ENCODE results near the gene TBC1D14.

Gene TBC1D14

DNA sequence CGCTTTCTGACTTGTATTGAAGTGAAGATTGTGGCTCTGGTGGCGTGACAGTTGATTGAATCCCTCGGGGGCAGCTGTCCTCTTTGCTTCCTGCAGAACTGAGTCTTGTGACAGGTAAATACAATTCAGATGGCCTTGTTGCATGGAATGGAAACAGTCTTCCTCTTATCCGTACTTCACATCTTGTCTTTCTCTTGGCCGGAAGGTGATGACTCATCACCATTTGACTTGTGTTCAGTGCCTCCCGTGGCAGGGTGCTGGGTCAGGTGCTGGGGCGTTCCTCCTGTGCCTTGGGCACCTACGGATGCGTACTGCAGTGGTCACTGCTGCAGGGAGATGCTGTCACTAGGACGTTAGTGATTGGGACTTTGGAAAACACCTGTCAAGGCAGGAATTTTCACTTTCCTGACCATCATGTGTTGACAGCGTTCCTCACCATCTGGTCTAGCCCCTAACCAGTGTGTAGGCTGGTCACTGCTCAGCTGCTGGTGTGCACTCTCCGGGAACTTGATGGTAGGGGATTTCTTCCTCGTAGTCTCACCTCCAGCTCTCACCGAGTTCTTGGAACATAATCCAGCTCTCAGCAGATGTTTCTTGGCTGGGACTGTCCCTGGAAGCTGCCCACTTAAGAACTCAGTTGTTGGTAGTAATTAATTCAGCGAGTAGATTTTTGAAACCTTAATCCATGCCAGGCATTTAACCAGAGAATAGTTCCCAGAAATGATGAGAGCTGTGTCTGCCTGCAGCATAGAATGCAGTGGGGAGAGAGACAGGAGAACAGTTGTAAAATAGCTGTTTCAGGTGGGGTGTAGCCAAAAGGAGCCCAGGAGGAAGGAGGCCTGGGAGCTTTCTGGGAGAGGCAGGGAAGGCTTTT, 7.2 kb downstream of the TBC1D14 start:
- no peak overlapping the region for H3K27ac ChIP-seq

DNA sequence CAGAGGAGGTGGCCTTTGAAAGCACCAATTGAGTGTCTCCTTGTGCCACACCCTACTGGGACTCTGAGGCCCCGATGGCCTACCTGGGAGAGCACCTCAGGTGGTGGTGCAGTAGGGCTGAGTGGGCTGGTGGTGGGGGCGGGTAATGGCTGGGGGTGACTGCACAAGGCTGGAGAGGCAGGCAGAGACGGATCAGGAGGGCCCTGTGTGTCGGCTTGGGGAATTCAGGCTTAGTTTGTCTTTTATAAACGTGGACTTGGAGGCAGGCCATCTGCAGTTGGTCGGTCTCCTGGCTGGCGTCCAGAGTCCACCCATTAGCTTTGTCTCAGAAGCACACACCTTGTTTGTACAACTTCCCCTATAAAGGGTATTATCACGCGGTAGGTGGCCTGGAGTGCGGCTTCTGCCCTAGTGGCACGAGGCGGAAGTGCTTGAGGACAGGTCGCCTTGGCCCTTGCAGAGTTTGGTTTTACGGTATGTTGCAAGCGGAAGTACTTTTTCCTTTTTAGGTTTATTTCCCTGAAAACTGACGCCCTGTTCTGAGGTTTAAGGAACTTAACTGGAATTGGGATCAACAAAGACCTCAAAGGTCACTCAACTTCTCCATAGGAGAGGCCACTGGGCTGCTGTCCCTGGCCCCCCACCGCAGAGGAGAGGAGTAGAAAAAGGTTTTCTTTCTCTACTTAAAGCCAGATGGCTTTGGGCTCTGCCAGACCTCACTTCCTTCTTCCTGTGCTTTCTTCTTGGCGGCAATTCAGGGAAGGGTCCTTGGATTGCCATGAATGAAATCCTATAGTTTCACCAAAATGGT, 8.0 kb downstream of the TBC1D14 start:
- TF ChIP-seq, protein P1, sequence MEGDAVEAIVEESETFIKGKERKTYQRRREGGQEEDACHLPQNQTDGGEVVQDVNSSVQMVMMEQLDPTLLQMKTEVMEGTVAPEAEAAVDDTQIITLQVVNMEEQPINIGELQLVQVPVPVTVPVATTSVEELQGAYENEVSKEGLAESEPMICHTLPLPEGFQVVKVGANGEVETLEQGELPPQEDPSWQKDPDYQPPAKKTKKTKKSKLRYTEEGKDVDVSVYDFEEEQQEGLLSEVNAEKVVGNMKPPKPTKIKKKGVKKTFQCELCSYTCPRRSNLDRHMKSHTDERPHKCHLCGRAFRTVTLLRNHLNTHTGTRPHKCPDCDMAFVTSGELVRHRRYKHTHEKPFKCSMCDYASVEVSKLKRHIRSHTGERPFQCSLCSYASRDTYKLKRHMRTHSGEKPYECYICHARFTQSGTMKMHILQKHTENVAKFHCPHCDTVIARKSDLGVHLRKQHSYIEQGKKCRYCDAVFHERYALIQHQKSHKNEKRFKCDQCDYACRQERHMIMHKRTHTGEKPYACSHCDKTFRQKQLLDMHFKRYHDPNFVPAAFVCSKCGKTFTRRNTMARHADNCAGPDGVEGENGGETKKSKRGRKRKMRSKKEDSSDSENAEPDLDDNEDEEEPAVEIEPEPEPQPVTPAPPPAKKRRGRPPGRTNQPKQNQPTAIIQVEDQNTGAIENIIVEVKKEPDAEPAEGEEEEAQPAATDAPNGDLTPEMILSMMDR (IDR thresholded peaks at IDR 0.05), result peak; percentile 61
- no peak for TF ChIP-seq ZFX (IDR thresholded peaks at IDR 0.05; ENCODE audit: borderline replicate concordance)
- no peak overlapping the region for H3K27ac ChIP-seq

More for the DNA sequence above, 7.2 kb downstream of the TBC1D14 start:
- TF ChIP-seq, protein P1 (IDR thresholded peaks at IDR 0.05), result no peak
- TF ChIP-seq ZFX (IDR thresholded peaks at IDR 0.05; ENCODE audit: borderline replicate concordance), result no peak

DNA sequence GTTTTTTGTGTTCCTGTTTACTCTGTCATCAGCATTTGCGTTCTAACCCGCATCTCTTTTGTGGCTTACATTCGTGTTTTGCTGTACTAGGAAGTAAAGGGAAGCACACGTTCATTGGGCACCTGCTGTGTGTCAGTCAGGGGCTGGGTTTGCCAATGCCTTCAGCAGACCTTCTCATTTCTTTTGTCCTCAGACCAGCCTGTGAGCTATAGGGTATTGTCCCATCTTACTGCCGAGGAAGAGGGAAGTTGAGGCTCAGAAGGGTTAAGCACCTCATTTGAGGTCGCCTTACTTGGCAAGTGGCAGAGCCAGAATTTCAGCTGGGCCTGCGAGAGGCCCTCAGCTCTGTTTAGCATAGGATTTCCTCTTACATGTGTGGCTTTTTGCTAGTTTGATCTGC, 8.7 kb downstream of the TBC1D14 start:
- H3K27ac ChIP-seq, result no peak overlapping the region
- no peak for TF ChIP-seq ZFX (IDR thresholded peaks at IDR 0.05; ENCODE audit: borderline replicate concordance)
- TF ChIP-seq, protein P1 (IDR thresholded peaks at IDR 0.05), result no peak

- TF ChIP-seq, protein P1 (IDR thresholded peaks at IDR 0.05), result no peak
- TF ChIP-seq ZFX (IDR thresholded peaks at IDR 0.05; ENCODE audit: borderline replicate concordance), result no peak
- H3K27ac ChIP-seq, result no peak overlapping the region
Measured at GRCh38 chr4:6920171-6920570, 10.5 kb downstream of the TBC1D14 start.

DNA sequence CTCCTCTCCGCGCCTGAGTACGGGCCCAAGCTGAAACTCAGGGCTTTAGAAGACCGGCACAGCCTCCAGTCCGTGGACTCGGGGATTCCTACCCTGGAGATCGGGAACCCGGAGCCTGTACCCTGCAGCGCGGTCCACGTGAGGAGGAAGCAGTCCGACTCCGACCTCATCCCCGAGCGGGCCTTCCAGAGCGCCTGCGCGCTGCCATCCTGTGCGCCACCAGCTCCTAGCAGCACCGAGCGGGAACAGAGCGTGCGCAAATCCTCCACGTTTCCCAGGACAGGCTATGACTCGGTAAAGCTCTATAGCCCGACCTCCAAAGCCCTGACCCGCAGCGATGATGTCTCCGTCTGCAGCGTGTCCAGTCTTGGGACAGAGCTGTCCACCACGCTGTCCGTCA, 13.9 kb downstream of the TBC1D14 start:
- H3K27ac ChIP-seq, result no peak overlapping the region
- no peak for TF ChIP-seq ZFX (IDR thresholded peaks at IDR 0.05; ENCODE audit: borderline replicate concordance)
- TF ChIP-seq, protein P1 (IDR thresholded peaks at IDR 0.05), result no peak

DNA sequence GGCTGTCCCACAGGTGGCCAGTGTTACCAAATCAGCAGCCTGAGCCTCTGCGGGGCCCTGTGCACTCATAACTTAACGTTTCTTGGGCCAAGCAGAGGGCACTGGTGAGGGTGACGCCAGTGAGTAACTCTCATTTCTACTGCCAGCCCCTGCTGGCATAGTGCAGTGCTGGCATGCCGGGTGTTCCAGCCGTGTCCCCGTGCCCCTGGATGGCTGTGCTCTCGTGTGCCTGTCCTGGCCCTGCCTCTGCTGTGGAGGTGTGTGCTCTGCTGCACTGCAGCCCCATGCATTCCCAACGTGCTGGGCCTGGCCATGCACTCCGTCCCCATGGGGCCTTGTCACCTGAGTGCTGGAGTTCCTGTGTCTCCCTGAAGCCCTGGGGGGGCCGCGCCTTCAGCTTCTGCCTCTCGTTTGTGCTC, 14.7 kb downstream of the TBC1D14 start:
- TF ChIP-seq ZFX (IDR thresholded peaks at IDR 0.05; ENCODE audit: borderline replicate concordance), result no peak
- TF ChIP-seq, protein P1 (IDR thresholded peaks at IDR 0.05), result no peak
- H3K27ac ChIP-seq, result no peak overlapping the region
